Fibroblast of mammary gland (primary cell): ENCODE data around the gene TSPAN4.
A peak's percentile ranks its signal among the peaks of the same experiment; 100 is the strongest.

Experiments
- DNase-seq: peaks from one replicate; pipeline ENCODE4 v3.0.0-alpha.2; 2010; ENCODE audit warnings: low read depth
- H3K4me3 ChIP-seq: 2 replicates; pipeline ENCODE4 v1.5.1; 2011; ENCODE audit warnings: low read depth, mild to moderate bottlenecking, low read length, moderate library complexity; ENCODE audit not compliant: control insufficient read depth
- TF ChIP-seq, protein P1 (sequence below): conservative IDR thresholded peaks from 2 replicates; pipeline ENCODE4 v1.5.1; 2011; ENCODE audit warnings: low read depth, low read length, inconsistent platforms; ENCODE audit not compliant: control insufficient read depth, insufficient read depth

TSPAN4 gene, protein sequence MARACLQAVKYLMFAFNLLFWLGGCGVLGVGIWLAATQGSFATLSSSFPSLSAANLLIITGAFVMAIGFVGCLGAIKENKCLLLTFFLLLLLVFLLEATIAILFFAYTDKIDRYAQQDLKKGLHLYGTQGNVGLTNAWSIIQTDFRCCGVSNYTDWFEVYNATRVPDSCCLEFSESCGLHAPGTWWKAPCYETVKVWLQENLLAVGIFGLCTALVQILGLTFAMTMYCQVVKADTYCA

GRCh38 chr11:842370-843002 is at the start of gene TSPAN4, which contains the start of gene POLR2L:
Gene TSPAN4, plus strand, starts transcription at chr11:842852. Its CDS starts 7,453 bp downstream, at chr11:850305.
Gene POLR2L, minus strand, starts transcription at chr11:842529. Its CDS starts 21 bp downstream, at chr11:842508.
- TF ChIP-seq, protein P1, sequence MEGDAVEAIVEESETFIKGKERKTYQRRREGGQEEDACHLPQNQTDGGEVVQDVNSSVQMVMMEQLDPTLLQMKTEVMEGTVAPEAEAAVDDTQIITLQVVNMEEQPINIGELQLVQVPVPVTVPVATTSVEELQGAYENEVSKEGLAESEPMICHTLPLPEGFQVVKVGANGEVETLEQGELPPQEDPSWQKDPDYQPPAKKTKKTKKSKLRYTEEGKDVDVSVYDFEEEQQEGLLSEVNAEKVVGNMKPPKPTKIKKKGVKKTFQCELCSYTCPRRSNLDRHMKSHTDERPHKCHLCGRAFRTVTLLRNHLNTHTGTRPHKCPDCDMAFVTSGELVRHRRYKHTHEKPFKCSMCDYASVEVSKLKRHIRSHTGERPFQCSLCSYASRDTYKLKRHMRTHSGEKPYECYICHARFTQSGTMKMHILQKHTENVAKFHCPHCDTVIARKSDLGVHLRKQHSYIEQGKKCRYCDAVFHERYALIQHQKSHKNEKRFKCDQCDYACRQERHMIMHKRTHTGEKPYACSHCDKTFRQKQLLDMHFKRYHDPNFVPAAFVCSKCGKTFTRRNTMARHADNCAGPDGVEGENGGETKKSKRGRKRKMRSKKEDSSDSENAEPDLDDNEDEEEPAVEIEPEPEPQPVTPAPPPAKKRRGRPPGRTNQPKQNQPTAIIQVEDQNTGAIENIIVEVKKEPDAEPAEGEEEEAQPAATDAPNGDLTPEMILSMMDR: no peak
- peak; percentile 83 for DNase-seq
- peak within 1 kb of the TSS; percentile 94 for H3K4me3 ChIP-seq

DNA sequence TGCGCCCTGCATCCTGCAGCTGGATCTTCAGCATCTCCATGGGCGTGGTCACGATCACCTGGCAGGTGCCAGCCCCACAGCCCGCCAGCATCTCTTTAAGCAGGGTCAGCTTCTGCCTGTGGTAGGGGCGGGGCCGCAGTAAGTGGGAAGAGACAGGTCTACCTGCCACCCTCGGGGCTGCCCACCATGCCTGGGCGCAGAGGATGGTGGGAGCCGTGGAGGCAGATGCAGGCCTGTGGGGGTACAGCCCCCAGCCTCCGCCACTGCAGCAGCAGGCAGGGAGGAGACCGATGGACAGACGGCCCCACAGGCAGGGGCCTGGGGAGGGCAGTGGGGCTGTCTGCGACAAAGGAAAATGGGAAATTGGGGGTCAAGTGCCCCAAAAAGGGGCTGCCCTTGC is 49.8 kb upstream of the TSPAN4 start:
- TF ChIP-seq, protein P1: no peak
- no peak overlapping the region for H3K4me3 ChIP-seq
- no peak for DNase-seq

GRCh38 chr11:793556-793955 is 49.1 kb upstream of the TSPAN4 start:
- no peak overlapping the region for H3K4me3 ChIP-seq
- TF ChIP-seq, protein P1: no peak
- DNase-seq: no peak

DNA sequence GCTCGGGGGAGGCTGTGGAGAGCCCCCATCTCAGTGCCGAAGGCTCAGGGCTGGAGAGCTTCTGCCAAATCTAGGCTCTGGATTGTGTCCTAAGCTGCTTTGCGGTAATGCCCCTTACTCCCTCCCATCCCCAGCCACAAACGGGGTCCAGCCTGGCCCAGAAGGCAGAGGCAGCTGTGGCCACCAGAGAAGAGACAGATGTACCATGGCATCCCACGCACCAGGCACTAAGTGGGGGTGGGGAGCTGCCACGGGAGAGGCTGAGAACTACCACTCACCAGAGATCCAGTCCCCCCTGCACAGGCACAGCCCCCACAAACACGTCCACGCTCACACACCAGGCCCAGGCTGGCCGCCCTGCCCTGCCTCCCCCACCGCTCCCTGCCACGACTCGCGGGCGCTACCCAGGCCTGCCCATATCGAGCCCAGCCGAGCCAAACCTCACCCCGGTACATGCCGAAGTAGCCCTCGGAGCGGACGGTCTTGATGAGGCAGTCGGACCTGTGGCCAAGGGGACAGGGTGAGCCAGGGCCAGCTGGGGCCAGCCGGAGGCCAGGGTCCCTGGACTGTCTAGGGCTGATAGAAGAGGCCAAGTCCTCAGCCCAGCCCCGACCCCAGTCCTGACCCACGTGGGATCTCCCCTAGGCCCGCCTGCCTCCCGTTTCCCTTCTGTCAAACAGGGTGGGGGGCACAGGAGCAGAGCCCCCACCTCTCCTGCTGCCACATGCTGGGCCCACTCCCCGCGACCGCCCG is 48.5 kb upstream of the TSPAN4 start:
- TF ChIP-seq, protein P1: no peak
- H3K4me3 ChIP-seq: no peak overlapping the region
- no peak for DNase-seq

DNA sequence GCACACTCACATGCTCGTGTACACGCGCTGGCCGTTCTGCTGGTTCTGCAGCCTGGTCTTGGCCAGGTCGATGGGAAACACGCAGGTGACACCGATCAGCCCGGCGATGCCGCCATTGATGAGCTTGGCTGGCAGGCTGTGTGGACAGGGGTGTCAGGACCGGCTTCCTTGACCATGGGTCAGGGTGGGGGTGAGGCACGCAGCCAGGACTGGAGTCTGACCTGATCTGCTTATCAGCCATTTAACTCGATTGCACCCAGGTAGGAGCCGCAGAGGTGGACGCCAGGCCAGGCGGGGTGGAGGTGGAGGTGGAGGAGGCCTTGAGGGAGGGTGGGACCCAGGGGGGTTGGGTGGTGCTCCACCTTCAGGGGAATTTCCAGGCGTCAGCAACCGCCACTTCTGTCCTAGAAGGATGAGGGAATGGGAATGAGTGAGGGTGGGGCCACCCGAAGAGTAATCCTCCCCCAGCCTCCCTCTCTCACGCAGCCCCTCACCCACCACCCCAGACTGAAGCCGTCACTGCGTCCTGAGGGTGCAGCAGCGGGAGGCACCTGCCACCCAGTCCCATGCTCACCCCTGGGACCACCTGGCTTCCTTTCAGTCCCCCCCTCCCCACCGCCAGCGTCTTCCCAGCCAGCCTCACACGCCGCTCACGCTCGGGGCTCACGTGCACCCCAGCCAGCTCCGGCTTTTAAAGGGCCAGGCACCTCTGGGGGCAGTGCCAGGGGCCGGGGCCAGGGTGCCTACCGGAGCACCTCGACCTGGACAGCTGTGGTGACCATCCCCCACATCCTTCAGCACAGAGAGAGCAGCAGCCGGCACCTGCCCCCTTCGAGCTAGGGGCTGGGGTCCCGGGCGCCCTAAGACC is 47.7 kb upstream of the TSPAN4 start:
- DNase-seq: no peak
- TF ChIP-seq, protein P1: no peak
- H3K4me3 ChIP-seq: peak overlapping the region; percentile 68

DNA sequence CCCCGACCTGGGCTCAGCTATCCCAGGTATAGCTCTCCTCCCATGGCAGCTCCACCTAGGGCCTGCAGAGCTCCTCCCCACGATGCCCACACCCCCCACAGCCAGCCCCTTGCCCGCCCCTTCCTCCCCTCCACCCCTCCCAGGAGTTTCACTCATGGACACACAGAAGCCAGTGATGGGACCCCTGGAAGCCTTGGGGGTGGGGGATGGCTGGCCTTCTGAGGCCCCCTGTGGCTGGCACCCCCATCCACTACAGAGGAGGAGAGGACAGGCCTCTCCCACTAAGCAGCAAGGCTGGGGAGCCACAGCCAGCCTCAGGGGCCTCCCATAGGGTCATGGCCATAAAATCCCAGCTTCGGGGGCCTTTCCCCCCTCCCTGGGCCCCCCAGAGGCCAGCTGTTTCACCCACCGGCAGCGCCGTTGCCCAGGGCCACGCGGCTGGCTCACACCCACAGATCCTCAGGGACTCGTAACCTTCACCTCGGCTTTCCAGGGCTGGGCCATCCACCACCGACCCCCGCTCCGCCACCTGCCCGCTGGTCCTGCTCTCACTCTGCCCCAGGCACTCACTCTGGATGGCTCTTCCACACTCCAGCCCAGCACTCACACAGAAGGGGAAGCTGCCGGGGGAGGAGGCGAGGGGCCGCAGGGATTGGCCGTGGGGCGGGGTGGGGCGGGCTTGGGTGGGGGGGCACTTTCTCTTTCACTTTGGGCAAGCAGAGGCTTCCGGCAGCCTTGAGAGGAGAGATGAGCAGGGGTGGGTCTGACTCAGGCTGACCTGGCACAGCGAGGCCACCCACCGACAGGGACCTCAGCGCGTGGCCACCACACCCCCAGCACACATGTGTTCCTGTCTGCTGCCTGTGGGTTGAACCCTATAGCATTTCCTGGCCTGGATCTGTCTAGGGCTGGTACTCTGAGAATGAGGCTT is 46.8 kb upstream of the TSPAN4 start:
- TF ChIP-seq, protein P1: no peak
- H3K4me3 ChIP-seq: peak overlapping the region; percentile 68
- peak; percentile 94 for DNase-seq
